ENCODE measurements around the gene NID2.

DNA sequence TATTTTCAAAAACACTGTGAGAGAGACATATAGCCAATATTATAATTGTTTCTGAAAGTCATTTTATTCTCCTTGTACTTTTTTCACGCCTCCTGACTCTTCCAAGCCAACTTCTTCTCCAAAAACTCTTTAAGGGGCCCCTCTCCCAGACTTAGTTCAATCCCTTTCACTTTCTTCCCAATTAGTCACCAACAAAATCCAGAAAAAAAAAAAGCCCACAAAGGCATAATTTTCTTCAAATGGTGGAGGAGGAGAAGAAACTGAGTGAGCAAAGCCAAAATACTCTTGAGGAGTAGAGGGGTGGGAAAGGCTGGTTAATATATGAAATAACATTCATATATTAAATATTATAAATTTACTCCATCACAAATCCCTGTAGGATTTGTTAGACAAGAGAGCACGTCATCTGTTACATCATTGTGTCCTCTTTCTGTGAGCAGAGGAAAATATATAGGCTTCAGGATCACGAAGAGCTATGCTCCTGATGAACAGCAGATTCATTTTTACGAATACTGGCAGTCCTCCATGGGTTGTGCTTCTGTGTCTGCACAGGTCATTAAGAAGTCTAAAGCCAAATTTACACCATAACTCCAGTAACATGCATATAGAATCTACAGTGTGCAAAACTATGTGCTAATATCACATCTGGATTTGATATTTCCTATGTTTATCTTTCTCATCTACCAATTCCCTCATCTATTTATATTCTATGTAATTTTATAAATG is 25.9 kb upstream of the NID2 start:
- TF ChIP-seq, protein P1, sequence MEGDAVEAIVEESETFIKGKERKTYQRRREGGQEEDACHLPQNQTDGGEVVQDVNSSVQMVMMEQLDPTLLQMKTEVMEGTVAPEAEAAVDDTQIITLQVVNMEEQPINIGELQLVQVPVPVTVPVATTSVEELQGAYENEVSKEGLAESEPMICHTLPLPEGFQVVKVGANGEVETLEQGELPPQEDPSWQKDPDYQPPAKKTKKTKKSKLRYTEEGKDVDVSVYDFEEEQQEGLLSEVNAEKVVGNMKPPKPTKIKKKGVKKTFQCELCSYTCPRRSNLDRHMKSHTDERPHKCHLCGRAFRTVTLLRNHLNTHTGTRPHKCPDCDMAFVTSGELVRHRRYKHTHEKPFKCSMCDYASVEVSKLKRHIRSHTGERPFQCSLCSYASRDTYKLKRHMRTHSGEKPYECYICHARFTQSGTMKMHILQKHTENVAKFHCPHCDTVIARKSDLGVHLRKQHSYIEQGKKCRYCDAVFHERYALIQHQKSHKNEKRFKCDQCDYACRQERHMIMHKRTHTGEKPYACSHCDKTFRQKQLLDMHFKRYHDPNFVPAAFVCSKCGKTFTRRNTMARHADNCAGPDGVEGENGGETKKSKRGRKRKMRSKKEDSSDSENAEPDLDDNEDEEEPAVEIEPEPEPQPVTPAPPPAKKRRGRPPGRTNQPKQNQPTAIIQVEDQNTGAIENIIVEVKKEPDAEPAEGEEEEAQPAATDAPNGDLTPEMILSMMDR (IDR thresholded peaks at IDR 0.05; ENCODE audit: low read depth, low read length, poor library complexity, severe bottlenecking): no peak
- TF ChIP-seq EZH2phosphoT487 (IDR thresholded peaks at IDR 0.05; ENCODE audit: borderline replicate concordance, low read length): no peak

All from DOHH2 (cell line).